ENCODE data around the gene BMPR1B.

The BMPR1B gene

GRCh38 chr4:95000076-95000648 is 242.4 kb downstream of the BMPR1B start:
- H3K9me3 ChIP-seq (ENCODE audit: severe bottlenecking), result no peaks in the 10 kb centered on the region
- no peaks in the 10 kb centered on the region for H3K36me3 ChIP-seq (ENCODE audit: low read depth)
- no peak overlapping the region for H3K4me3 ChIP-seq (ENCODE audit: severe bottlenecking)
- TF ChIP-seq CTCF (IDR thresholded peaks at IDR 0.05; ENCODE audit: poor library complexity, severe bottlenecking), result no peak
- H3K4me1 ChIP-seq (ENCODE audit: insufficient read depth, poor library complexity, severe bottlenecking), result no peaks in the 10 kb centered on the region
- DNase-seq (ENCODE audit: low spot score) (no peak), ATAC-seq (ENCODE audit: low read depth) (no peak)
- H3K27me3 ChIP-seq (ENCODE audit: insufficient read depth, poor library complexity, severe bottlenecking), result no peaks in the 10 kb centered on the region
- H3K27ac ChIP-seq (ENCODE audit: poor library complexity, severe bottlenecking), result no peak overlapping the region

- Histone ChIP-seq H3K36me3 (ENCODE audit: low read depth) (no peaks in the 10 kb centered on the region), H3K4me1 (ENCODE audit: insufficient read depth, poor library complexity, severe bottlenecking) (no peaks in the 10 kb centered on the region), H3K27ac (ENCODE audit: poor library complexity, severe bottlenecking) (no peak overlapping the region), H3K9me3 (ENCODE audit: severe bottlenecking) (no peaks in the 10 kb centered on the region), H3K27me3 (ENCODE audit: insufficient read depth, poor library complexity, severe bottlenecking) (no peaks in the 10 kb centered on the region), H3K4me3 (ENCODE audit: severe bottlenecking) (no peak overlapping the region)
- ATAC-seq (ENCODE audit: low read depth) (no peak), DNase-seq (ENCODE audit: low spot score) (no peak)
- no peak for TF ChIP-seq CTCF (IDR thresholded peaks at IDR 0.05; ENCODE audit: poor library complexity, severe bottlenecking)
Measured at GRCh38 chr4:95004912-95005311, 247.2 kb downstream of the BMPR1B start.

- Histone ChIP-seq H3K9me3 (ENCODE audit: severe bottlenecking) (no peaks in the 10 kb centered on the region), H3K36me3 (ENCODE audit: low read depth) (no peaks in the 10 kb centered on the region), H3K4me1 (ENCODE audit: insufficient read depth, poor library complexity, severe bottlenecking) (no peaks in the 10 kb centered on the region), H3K27ac (ENCODE audit: poor library complexity, severe bottlenecking) (no peak overlapping the region), H3K27me3 (ENCODE audit: insufficient read depth, poor library complexity, severe bottlenecking) (no peaks in the 10 kb centered on the region), H3K4me3 (ENCODE audit: severe bottlenecking) (no peak overlapping the region)
- ATAC-seq (ENCODE audit: low read depth), result no peak
- no peak for DNase-seq (ENCODE audit: low spot score)
- no peak for TF ChIP-seq CTCF (IDR thresholded peaks at IDR 0.05; ENCODE audit: poor library complexity, severe bottlenecking)
Measured at GRCh38 chr4:95007998-95008397, 250.2 kb downstream of the BMPR1B start.

- H3K27me3 ChIP-seq (ENCODE audit: insufficient read depth, poor library complexity, severe bottlenecking), result no peaks in the 10 kb centered on the region
- no peaks in the 10 kb centered on the region for H3K36me3 ChIP-seq (ENCODE audit: low read depth)
Measured at GRCh38 chr4:95013236-95013635, 255.5 kb downstream of the BMPR1B start.

More at GRCh38 chr4:95013236-95013635, 255.5 kb downstream of the BMPR1B start:
- Histone ChIP-seq H3K4me1 (ENCODE audit: insufficient read depth, poor library complexity, severe bottlenecking) (no peaks in the 10 kb centered on the region), H3K4me3 (ENCODE audit: severe bottlenecking) (no peak overlapping the region), H3K9me3 (ENCODE audit: severe bottlenecking) (no peaks in the 10 kb centered on the region), H3K27ac (ENCODE audit: poor library complexity, severe bottlenecking) (no peak overlapping the region)
- no peak for TF ChIP-seq CTCF (IDR thresholded peaks at IDR 0.05; ENCODE audit: poor library complexity, severe bottlenecking)
- DNase-seq (ENCODE audit: low spot score), result no peak
- ATAC-seq (ENCODE audit: low read depth), result no peak
